CD4-positive, alpha-beta T cell treated with Interleukin-17A for 1 hour (primary cell): ENCODE results near the gene FILIP1L.

Source experiments
- DNase-seq: peaks from one replicate; pipeline ENCODE4 v3.0.0-alpha.2; 2020

FILIP1L gene

GRCh38 chr3:100006570-100007271, 107.6 kb downstream of the FILIP1L start:
- no peak for DNase-seq

DNA sequence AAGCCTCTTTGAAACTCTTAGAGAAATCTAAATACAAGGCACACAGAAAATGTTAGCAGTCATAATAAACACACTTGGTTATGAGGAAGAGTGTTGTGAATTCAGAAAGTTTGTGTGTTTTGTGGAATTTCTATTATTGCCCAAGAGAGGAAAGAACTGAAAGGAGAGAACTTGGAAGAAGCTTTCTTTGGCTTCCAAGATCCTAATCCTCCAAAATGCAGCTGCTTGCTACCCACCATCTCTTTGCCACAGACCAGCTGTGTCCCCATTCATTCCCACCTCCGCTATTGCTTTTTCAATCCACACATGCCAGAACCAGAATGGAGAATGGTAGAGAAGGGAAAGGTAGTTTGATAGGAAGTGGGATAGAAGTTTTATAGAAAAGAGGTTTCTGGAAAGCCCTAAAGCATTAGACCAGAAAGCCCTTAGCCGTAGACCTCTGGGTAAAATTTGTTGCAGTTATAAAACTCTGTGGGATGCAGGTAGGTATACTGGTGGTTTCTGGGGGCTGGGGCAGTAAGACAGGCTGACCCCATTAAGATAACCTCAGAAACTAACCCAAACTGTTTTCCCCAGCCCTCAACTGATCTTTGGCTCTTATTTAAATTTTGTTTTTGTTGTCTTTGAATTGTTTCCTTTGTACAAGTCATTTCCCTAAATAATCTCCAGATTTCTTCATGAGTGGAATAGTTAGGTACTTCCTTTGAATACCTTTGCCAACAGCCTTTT, 108.5 kb downstream of the FILIP1L start:
- no peak for DNase-seq

DNA sequence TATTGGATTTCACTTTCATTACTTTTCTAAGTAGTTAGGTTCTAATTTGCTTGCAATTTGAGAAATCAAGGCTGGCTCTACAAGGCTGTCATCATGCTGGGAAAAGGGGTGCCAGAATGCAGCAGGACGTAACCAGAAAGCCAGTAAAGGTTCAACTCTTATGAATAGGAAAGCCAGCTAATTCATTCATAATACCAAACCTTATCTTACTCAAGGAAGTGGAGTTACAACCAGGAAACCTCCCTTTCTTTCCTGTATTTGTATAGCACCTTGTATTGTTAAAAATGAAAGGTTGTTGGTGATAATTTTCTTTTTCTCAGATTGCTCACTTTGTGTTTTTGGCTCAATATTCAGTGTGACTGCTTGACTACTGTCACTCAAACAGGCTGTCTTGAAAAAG, 109.4 kb downstream of the FILIP1L start:
- no peak for DNase-seq

DNA sequence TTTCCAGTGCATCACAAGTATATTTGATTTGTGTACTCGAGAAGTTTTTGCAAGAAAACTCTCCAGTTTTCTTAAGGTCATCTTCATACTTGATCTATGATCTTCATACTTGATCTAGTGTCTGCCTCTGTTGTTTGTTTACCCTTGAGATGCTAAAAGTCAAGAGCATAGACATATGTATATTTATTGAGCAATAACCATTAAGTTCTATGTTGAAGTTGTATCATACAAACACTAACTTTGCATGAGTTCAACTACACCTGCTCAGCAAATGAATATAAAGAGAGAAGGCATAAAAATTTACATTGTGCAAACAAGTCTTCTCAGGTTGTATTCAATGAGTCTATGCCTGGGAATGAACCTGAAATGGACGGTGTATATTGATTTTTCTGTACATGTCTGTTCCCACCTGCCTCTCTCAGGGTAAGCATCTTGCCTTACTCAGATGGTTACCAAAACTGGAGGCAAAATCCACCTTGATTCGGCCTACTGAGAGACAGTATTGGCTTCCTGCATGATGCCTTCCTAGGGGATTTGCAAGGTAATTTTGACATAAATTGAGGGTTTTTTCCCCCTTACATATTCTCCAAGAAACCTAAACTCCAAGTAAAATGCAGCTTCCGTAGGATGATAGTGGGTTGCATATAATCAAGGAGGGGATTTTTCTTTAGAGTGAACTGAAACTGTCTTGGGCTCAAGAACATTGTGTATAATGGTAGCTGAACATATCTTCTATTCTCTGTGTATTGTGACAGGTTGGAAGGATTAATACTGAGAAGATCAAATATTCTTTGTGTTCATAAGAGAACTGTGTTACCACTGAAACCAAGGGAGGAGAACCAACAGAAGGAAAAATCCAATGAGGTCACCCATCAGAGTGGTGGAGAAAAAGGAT, 110.4 kb downstream of the FILIP1L start:
- no peak for DNase-seq

GRCh38 chr3:100002599-100003350, 111.5 kb downstream of the FILIP1L start:
- no peak for DNase-seq

GRCh38 chr3:100001526-100002270, 112.6 kb downstream of the FILIP1L start:
- DNase-seq, result no peak

DNA sequence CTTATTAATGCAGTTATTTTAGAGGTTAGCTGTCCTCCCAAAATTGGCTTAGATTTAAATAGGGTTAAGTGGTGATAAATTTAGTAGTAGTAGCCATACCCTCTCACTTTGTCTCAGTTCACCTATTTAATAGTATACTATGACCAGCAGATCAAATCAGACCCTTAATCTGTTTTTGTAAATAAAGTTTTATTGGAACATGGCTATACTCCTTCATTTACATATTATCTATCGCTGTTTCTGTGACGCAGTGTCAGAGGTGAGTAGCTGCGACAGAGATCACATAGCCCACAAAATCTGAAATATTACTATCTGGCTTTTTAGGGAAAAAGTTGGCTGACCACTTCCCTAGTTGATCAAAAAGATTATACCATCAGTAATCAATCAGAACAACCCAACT, 113.2 kb downstream of the FILIP1L start:
- no peak for DNase-seq

DNA sequence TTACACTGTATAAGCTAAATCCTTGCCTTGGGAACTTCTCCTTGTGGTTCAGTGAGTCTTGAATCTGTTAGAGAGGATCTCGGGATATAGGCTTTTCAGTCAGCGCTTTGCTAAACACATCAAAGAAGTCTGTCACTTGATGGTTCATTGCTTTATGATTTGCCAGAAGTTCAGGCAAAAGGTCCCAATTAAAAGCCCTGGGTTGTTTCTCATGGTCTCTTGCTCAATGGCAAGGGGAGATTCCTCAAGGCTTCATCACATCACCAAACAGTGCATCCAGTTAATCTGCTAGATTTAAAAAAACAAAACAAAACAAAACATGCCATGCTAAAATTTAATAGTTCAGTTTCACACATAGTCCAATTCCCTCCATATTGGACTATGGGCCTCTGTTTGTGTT, 114.8 kb downstream of the FILIP1L start:
- DNase-seq, result no peak

DNA sequence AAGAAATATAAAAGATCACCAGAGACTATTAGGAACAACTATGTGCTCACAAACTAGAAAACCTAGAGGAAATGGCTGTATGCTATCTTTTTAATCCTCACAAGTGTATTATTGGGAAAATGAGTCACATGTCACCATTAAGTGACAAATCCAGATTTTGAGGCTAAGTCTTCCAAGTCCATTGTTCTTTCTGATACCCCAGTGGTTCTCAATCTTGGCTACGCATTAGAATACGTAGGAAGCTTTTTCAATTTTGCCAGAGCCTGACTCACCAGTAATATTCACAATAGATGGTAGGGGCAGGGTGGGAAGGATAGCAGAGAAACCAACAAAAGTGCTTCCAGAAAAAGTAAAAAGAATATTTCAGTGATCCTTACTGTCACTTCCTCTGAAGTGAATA, 117.0 kb downstream of the FILIP1L start:
- DNase-seq, result no peak

GRCh38 chr3:99990179-99990578, 124.1 kb downstream of the FILIP1L start:
- DNase-seq, result no peak

DNA sequence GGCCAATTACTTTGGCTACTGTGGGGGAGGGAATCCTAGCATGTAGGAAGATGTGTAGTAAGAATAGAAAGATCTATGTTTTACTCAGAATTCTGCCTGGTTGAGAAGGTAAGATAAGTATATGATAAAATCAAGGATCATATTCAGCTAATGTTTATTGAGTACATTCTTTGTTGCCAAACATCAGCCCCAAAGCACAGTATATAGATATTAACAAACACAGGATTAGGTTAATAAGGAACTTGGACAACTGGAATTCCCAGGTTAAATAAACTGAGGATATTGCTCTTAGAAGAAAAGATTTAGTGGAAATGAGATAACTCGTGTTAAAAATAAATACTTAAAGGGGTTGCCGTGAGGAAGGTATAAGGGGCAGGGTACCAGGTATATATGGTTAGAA, 129.6 kb downstream of the FILIP1L start:
- no peak for DNase-seq

GRCh38 chr3:99984139-99984538, 130.2 kb downstream of the FILIP1L start:
- DNase-seq, result no peak

DNA sequence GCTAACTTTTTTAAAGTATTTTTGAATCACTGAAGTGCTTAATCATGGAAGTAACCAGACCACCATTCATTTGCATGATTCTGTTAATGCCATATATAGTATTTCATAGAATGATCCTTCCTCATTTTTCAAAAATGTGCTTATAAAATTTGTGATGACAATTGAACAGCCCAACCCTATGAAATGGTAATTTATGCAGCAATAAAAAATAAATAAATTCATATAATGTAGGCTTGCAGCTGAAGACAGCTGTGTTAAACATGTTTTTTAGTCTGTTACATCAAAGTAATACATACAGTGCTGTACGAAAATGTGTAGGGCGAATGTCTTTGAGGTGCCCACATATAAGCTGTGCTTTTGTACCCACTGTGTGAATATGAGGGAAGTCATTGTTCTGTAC, 131.7 kb downstream of the FILIP1L start:
- no peak for DNase-seq

- no peak for DNase-seq
Measured at GRCh38 chr3:99981138-99981537, 133.2 kb downstream of the FILIP1L start.

- no peak for DNase-seq
Measured at GRCh38 chr3:99980606-99981005, 133.7 kb downstream of the FILIP1L start.

DNA sequence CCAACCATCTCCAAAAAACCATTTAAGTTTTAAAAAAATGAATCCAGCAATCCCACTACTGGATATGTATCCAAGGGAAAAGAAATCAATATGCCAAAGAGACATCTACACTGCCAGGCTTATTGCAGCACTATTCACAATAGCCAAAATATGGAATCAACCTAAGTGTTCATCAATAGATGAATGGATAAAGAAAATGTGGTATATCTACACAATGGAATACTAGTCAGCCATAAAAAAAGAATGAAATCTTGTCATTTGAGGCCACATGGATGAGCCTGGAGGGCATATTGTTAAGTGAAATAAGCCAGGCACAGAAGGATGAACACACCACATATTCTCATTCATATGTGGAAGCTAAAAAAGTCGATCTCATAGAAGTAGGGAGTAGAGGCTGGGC, 136.1 kb downstream of the FILIP1L start:
- no peak for DNase-seq

DNA sequence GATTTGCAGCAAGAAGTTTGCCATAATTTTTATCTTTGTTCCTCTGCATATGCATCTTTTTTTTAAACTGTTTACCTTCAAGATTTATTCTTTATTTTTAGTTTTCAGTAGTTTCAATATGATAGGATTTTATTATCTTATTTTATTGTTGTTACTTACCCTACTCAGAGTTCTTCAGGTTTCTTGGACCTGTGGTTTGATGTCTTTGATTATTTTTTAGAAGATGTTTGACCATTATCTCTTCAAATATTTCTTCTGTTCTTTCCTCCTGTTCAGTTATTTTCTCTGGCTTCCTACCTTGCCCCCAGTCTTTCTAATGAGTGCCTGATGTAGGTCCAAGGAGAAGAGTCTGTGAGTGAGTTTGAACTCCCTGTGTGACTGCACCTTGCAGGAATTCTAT, 137.7 kb downstream of the FILIP1L start:
- DNase-seq, result no peak

DNA sequence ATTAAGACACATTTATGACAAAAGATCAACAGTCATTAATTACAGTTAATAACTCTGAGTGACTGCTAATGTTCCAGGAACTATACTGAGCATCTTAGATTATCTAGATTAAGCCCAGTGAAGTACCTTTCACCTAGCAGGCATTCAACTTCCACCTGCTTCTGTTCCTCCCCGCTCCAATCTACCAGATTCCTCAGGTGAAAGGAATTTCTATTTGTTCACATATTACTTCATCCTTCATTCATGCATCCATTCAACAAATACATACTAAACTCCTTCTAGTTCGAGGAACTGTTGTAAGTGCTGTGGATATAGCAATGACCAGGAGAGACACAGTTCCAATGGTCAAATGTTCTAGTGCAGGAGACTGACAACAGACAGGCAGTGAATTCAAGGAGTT, 139.3 kb downstream of the FILIP1L start:
- DNase-seq, result no peak

GRCh38 chr3:99972380-99973104, 141.8 kb downstream of the FILIP1L start:
- DNase-seq, result no peak

DNA sequence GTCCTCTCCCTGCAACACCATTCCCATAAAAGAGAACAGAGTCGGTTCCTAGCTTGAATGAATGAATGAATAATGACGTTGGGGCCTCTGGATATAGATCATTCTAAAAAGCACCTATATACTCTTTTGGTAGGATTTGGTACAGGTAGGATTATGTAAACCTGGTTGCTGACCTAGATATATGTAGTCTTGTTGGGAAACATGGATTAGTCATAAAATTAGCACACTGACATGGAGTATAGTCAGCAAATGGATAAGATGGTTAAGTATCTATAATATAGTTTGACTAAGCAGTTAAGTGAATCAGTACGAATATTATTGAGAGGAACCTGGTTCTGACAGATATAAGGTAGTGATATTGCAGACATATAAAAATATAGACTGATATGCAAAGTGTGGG, 142.5 kb downstream of the FILIP1L start:
- no peak for DNase-seq

DNA sequence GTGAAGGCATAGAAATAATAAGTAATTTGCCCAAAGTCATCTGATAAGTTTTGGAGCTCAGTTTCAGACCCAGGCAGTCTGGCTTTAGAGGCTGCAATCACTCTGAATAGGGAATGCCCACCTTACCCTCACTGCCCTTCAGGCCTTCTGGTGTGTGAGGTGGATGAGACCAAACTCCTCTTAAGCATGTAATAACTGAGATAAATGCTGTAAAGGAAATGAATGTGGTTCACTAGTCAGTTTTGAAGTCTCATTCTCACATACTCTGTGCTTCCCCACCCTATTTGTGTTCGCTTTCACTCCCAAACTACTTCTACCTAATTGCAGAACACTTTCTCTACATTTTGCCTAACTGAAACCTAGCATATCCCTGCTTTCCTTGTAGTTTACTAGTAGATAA, 144.1 kb downstream of the FILIP1L start:
- no peak for DNase-seq

GRCh38 chr3:99969136-99969535, 145.2 kb downstream of the FILIP1L start:
- no peak for DNase-seq
